NCI-H1105 treated with DMSO at 0.1 percent for 48 hours (cell line): ENCODE data around the gene PLD5.
A peak's percentile ranks its signal among the peaks of the same experiment; 100 is the strongest.

Source experiments
- DNase-seq: peaks from one replicate; lab custom pipeline; 2025; lab: John Stamatoyannopoulos, UW

PLD5 gene

GRCh38 chr1:242524571-242525359 is at the start of gene PLD5:
TSS of gene PLD5 (minus strand) at chr1:242524697.
- peak; percentile 34 for DNase-seq

DNA sequence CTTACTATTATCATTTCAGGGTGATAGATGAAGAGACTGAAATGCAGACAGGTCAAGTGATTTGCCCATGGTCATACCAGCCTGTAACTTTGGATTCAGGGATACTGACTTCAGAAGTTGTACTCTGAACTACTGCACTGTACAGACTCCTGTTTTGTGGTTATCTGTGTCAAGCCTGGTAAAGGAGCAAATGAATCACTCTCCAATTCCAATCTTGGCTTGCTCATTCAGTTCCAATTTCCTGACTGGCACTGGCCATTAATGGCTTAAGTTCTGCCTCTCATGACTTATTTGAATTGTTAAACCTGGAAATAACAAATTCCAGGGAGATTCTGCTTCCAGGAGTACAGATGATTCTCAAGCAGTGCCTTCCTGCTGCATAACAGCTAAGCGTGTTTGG is 45.4 kb upstream of the PLD5 start:
- no peak for DNase-seq

GRCh38 chr1:242568666-242569065 is 44.2 kb upstream of the PLD5 start:
- DNase-seq = no peak

- no peak for DNase-seq
Observed at GRCh38 chr1:242567596-242567995, 43.1 kb upstream of the PLD5 start.

GRCh38 chr1:242556759-242557158 is 32.3 kb upstream of the PLD5 start:
- DNase-seq = no peak

DNA sequence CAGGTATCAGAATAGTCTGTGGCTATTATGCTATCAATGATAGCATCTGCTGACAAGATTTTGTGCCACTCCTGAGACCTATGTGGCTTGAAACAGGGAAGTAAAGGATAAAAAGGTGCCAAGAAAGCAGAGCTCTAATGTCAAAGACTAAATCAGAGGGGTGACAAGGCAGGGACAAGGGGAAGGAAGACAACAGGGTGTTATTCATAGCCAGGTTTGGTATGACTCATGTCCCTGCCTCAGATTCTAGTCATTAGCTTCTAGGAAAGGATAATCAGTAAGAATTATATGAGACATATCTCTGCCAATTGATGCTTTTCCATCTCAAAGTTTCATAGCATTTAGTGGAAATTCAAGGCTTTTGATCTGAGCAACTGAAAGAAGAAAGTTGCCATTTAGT is 31.8 kb upstream of the PLD5 start:
- DNase-seq = no peak

DNA sequence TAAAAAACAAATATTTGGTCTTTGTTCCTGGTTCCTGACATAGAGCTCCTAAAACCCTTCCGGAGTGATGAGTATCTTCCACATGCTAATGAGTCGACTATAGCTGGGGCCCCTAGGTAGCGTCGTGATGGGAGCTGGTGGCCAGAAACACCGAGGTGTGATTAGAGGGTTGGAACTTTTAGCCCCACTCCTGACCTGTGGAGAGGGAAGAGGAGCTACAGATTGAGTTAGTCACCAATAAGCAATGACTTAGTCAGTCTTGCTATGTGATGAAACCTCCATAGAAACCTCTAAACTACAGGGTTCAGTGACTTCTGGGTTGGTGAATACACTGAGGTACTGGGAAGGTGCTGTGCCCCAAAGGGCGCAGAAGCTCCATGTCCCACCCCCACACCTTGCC is 30.1 kb upstream of the PLD5 start:
- no peak for DNase-seq

DNA sequence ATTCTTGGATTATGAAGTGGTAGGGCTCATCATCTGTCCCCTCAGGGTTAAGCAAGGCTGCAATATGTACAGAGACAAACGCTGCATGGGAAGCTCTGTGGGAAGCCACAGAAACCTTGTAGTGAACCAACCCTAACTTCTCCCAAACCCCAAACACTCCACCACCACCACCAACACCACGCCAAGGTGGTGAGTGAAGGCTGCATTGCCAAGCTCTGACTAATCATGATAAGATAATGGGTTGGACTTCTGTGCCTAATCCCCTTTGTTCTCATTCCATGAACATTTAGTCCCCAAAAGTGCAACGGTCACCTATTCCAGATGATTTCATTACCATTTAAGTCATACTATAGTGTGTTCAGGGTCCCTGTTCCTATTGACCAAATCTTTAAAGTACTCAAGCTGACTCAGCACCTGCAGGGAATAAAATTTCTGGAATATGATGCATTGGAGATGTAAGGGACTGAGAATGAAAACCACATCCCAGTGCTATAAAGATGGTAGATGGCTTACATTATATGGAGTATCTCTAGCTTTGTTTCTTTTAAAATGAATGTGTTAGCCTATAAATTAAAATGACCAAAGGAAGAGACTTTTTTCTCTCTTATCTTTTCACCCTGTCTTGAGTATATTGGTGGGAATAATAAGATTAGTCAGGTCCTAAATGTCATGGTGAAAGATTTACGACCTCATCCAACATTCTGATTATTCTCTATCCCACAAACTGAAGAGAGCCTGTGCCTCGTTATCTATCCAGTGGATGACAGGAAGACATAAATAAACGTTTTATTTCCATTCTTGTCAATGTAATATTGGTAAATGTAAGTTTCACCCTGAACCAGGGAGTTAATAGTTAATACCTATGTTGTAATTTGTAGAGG is 22.6 kb upstream of the PLD5 start:
- DNase-seq = no peak

- DNase-seq = no peak
Observed at GRCh38 chr1:242546441-242546840, 21.9 kb upstream of the PLD5 start.

DNA sequence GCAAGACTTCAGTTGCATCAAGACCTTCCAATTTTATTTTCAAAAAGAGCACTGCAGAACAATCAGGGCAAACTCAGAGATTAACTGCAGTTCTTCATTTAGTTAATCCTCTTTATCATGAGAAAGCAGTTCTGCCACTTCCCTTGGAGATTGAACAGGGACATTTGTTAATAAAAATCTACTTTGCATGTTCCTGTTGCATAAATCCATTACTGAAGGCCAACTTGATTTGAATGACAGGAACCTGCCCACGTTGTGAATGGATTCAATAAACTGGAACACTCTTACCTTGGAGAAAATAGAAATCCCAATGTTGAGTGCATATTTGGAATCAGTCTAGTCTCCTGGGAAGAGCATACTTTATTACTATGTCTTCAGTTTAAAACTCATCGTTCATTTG is 19.6 kb upstream of the PLD5 start:
- DNase-seq = no peak

- DNase-seq = no peak
Observed at GRCh38 chr1:242542271-242542670, 17.8 kb upstream of the PLD5 start.

DNA sequence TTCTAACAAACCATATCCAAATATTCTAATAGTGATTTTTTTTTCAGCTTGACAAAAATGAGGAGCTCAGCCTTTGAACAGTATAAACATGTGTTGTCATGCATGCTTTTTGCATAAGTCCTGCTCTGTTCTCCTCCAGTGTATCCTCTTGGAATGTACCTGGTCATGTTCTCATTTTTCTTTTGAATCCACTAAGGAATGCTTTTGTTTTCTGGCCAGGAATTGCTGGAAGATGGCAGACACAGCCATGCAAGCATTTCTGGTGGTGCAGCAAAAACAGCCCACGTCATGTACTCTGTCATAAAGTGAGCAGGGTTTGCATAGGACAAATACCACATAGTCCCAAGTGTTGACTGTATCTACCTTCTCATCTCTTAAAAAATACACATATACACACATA is 11.5 kb upstream of the PLD5 start:
- DNase-seq = no peak

DNA sequence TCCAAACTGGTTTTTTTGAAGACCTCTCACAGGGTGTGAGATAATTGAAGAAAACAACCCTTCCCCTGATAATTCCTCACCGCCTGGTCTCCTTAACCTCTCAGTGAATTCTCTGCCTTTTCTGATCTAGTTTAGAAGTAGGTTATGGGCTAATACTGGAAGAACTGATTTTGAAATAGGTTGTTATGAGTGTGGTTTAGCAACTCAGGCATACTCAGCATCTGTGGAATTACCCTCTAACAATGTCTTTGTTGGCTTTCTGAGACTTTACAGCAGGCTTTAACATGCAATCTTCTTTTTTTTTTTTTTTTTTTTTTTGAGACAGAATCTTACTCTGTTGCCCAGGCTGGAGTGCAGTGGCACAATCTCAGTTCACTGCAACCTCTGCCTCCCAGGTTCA is 10.3 kb upstream of the PLD5 start:
- no peak for DNase-seq

DNA sequence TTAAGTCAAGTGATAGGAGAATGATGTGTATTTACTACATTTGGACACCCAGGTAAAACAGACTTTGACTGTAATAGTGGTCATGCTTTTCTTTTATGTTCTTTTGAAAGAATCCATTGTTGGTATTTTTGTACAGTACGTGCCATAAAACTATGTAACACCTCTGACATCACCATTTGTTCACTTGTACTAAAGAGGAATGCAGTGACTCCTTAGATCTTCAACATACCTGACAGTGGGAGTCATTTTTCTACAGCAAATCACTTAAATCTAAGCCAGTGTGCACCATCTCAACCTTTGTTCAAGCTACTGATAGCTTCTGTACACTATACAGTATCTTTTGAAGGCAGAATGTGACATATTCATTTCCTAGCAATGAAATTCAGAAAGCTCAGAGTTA is 6.3 kb upstream of the PLD5 start:
- no peak for DNase-seq

DNA sequence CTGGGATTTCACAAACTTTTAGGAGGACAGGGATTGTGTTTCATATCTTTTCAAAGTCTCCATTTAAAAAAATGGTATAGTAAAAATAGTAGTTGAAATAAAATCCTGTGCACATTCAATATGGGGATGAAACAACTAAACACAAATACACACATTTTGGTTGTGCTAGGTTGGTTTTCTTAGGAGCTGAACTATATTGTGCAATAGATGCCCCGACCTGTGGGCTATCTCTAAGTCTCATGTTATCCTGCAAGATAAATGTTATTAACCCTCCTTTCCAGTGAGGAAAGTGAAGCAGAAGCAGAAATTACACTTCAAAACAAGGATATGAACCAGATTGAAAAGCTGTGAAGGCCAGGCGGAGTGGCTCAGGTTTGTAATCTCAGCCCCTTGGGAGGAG is 1.3 kb upstream of the PLD5 start:
- DNase-seq = no peak

GRCh38 chr1:242525360-242525722 is 844 bp upstream of the PLD5 start:
- no peak for DNase-seq

DNA sequence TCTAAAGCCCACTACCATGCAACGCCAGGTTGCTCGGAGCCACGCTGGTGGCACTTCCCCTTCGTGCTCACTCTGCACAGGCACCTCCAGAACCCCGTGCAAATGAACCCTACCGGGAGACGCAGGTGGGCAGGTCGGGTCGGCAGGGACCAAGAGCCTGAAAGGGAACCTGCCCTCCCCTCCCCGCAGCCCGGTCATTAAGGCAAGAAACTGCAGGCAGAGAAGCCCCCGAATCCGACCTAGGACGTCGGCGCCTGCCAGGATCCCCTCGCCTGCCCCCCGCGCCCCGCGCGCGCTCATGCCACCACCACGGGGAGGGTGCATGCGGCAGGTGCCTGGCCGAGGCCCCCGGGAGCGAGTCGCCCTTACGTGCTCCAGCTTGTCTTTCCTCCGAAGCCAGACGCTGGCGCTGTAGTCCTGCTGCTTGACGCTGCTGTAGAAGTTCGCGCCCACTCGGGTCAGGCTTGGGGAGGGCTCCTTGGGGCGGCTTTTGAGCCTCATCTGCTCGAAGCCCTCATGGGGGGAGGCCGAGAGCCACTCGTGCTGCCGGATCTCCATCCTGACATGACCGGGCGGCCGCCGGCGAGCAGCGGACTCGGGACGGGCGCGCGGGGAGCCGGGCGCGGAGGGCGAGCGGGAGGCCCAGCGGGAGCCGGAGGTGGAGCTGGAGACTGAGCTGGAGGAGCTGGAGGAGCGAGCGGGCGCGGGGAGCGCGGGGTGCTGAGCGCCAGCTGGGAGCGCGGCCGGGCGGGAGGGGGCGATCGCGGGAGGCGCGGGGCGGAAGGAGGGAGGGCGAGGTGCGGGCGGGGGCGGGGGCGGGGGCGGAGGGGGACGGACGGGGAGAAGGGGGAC is 552 bp downstream of the PLD5 start:
- DNase-seq = peak; percentile 57

DNA sequence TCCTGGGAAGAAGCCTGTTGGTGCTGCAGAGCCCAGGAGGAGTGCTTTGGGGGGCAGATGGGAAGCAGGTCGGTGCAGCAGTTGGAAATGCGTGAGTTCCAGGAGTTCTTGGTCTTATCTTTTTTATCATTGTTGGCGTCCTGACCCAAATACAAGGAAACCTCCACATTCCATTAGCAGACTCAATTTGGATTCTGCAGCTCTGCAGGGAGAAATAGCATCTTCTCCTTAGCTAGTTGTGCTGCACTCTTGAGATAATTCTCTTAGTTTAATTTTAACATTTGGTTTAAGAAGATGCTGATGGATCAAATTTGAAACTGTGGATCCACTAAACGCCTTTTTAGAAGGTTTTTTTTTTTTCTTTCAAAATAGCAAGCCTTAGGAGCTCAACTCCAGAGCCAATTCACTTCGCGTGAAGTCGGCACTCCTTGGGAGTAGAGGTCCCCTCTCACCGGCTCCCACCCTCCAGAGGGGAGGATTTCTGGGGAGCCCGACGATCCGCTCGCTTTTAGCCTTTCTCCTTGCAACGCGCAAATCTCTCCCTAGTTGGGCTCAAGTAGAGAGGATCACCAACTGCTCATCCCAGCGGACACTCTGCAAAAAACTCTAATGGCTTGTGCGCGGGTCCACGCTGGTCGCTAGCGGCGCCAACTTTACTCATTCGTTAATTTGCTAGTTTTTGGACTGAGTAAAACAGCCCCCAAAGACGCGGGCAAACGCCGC is 1.3 kb downstream of the PLD5 start:
- no peak for DNase-seq

DNA sequence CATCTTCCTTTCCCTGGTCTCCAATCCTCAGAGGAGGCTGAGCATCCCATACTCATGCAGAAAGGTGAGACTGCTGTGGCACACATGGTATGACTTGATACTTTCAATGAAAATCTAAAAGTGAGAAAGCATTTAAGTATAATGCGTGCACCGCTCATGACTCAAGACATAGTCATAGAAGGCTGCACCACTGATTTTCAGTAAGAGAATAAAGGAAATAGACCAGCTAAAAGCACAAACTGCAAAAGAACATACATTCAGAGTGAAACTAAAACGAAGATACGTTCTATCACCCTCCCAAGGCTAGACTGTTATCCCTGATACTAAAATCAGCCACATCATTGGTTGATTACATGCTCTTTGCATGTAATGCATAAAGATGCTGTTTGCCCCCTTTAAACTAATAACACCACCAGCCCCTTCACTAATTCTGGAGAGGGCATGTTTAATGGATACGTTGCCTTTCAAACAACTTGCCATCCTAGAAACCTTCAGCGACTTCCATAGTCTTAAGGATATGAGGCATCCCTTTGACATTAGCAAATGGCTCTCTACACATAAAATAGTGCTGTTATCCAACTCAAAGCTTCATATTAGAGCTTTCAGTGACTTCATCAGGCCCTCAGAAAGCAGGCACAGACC is 2.1 kb downstream of the PLD5 start:
- DNase-seq = no peak

DNA sequence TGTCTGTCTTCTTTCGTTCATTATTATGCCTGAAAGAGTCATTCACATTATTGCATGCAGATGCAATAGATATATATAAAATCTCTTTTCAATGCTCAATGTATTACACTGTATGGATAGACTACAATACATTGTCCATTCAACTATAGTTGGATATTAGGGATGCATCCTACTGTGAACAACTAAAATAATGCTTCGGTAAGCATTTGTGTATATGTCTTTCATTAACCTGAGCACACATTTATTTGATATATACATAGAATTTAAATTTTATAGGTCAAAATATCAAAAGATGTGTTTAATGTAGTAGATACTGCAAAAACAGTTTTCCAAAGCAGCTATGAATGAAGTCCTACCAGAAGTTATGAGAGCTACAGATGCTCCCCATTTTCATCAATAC is 8.9 kb downstream of the PLD5 start:
- DNase-seq = no peak

GRCh38 chr1:242506724-242507123 is 17.8 kb downstream of the PLD5 start:
- no peak for DNase-seq
